PC-9 (cell line): ENCODE measurements around the gene SPRR2D. TPM values are rescaled to one million over a fixed set of nuclear protein-coding genes. Genes with fewer than 3 reads are reported as not detected.

Experiments used
- BruUV-seq: library from RNA; stranded (reverse); fragments of 400-500 nt; replicated peaks from 2 replicates; lab custom pipeline; 2021; lab: Mats Ljungman, UMichigan
- CTCF ChIA-PET: fragments of 300-600 bp; sonication (Branson Sonifier 250); formaldehyde crosslinking; loops from one replicate; lab custom pipeline; 2022; ENCODE audit warnings: antibody characterized with exemption; lab: Charles Lee
- POLR2A ChIA-PET: fragments of 300-600 bp; sonication (Branson Sonifier 250); formaldehyde crosslinking; loops from one replicate; lab custom pipeline; 2022; ENCODE audit warnings: antibody characterized with exemption; ENCODE audit not compliant: unreplicated experiment; lab: Charles Lee
- DNase-seq, 2 experiments: peaks; one replicate each; pipeline versions ENCODE4 v3.0.0 to v3.0.0-alpha.2; 2015 to 2022; ENCODE audit warnings: mixed read lengths in 1 of 2
- H2AFZ ChIP-seq: fragments of 200-600 bp; sonication (generic); 2 replicates; pipeline ENCODE4 v1.8.1; 2017; ENCODE audit warnings: antibody characterized with exemption
- H3F3A ChIP-seq: fragments of 200-600 bp; sonication (generic); 2 replicates; pipeline ENCODE4 v1.8.1; 2017; ENCODE audit warnings: antibody characterized with exemption, mild to moderate bottlenecking, low read depth; ENCODE audit not compliant: insufficient read depth
- H3K27ac ChIP-seq: fragments of 200-600 bp; sonication (generic); 2 replicates; pipeline ENCODE4 v1.6.1; 2016; ENCODE audit warnings: mixed run types
- H3K27me3 ChIP-seq: fragments of 200-600 bp; sonication (generic); 2 replicates; pipeline ENCODE4 v1.6.1; 2016; ENCODE audit warnings: low read depth, mixed run types; ENCODE audit not compliant: insufficient read depth
- H3K36me3 ChIP-seq: fragments of 200-600 bp; sonication (generic); 2 replicates; pipeline ENCODE4 v1.6.1; 2016; ENCODE audit warnings: low read depth, mixed run types
- H3K4me1 ChIP-seq: fragments of 200-600 bp; sonication (generic); replicated peaks from 2 replicates; pipeline ENCODE4 v1.6.1; 2016; ENCODE audit warnings: mixed run types; ENCODE audit not compliant: insufficient read depth
- H3K4me2 ChIP-seq: fragments of 200-600 bp; sonication (generic); 2 replicates; pipeline ENCODE4 v1.6.1; 2017; ENCODE audit warnings: mixed run types
- H3K4me3 ChIP-seq: fragments of 200-600 bp; sonication (generic); 2 replicates; pipeline ENCODE4 v1.6.1; 2016; ENCODE audit warnings: mixed run types
- H3K79me2 ChIP-seq: fragments of 200-600 bp; sonication (generic); 2 replicates; pipeline ENCODE4 v1.6.1; 2017; ENCODE audit warnings: low read depth, mixed run types
- H3K9me2 ChIP-seq: fragments of 200-600 bp; sonication (generic); 2 replicates; pipeline ENCODE4 v1.8.1; 2017; ENCODE audit warnings: mild to moderate bottlenecking; ENCODE audit not compliant: insufficient read depth
- H3K9me3 ChIP-seq: fragments of 200-600 bp; sonication (generic); 2 replicates; pipeline ENCODE4 v1.8.1; 2016; ENCODE audit warnings: low read depth; ENCODE audit not compliant: insufficient read depth
- H4K20me1 ChIP-seq: fragments of 200-600 bp; sonication (generic); 2 replicates; pipeline ENCODE4 v1.8.1; 2017; ENCODE audit not compliant: insufficient read depth
- EZH2 ChIP-seq: fragments of 200-600 bp; sonication (generic); IDR thresholded peaks from 2 replicates; pipeline ENCODE4 v1.8.0; 2017; ENCODE audit warnings: antibody characterized with exemption, low read depth
- intact Hi-C: fragments of 100-400 bp; cut with micrococcal nuclease; formaldehyde crosslinking; loops from one replicate; pipeline ENCODE4 v1.10.0; 2022; ENCODE audit not compliant: unreplicated experiment
- total RNA-seq: library from RNA; stranded (reverse); gene quantifications from 2 replicates; pipeline ENCODE4 v1.2.3, GENCODE V29; 2021
- TF ChIP-seq, protein P1 (sequence below): fragments of 200-600 bp; sonication (generic); conservative IDR thresholded peaks from 2 replicates; pipeline ENCODE4 v1.6.1; 2017; ENCODE audit warnings: mixed run types, antibody characterized with exemption, mild to moderate bottlenecking, moderate library complexity

SPRR2D gene
- total RNA-seq, 1 experiment from 2014 or later, result not detected

- Histone ChIP-seq H3K4me3 (no peak overlapping the region), H3K27me3 (0 out of 2 replicates have a peak, but pooled peaks cover under 1% of the 10 kb centered on the region), H2AFZ (no peak overlapping the region), H3K4me1 (no peaks in the 10 kb centered on the region), H3F3A (no peaks in the 10 kb centered on the region), H3K4me2 (no peak overlapping the region), H3K9me3 (no peaks in the 10 kb centered on the region), H3K36me3 (no peaks in the 10 kb centered on the region), H3K79me2 (no peaks in the 10 kb centered on the region), H3K9me2 (no peaks in the 10 kb centered on the region), H3K27ac (no peak overlapping the region), H4K20me1 (no peaks in the 10 kb centered on the region)
- TF ChIP-seq, protein P1, sequence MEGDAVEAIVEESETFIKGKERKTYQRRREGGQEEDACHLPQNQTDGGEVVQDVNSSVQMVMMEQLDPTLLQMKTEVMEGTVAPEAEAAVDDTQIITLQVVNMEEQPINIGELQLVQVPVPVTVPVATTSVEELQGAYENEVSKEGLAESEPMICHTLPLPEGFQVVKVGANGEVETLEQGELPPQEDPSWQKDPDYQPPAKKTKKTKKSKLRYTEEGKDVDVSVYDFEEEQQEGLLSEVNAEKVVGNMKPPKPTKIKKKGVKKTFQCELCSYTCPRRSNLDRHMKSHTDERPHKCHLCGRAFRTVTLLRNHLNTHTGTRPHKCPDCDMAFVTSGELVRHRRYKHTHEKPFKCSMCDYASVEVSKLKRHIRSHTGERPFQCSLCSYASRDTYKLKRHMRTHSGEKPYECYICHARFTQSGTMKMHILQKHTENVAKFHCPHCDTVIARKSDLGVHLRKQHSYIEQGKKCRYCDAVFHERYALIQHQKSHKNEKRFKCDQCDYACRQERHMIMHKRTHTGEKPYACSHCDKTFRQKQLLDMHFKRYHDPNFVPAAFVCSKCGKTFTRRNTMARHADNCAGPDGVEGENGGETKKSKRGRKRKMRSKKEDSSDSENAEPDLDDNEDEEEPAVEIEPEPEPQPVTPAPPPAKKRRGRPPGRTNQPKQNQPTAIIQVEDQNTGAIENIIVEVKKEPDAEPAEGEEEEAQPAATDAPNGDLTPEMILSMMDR, result no peak
- no peak for TF ChIP-seq EZH2
- POLR2A ChIA-PET, result no interaction called here
- CTCF ChIA-PET, result no interaction called here
- BruUV-seq, result no TSS peak
- intact Hi-C loops, result no loop called here
- no peak for DNase-seq
These were observed 32.1 kb upstream of the SPRR2D start for GRCh38 chr1:153072806-153073726.

GRCh38 chr1:153071511-153071910 lies 30.6 kb upstream of the SPRR2D start, which contains the start of gene SPRR2B:
Gene SPRR2B, minus strand, starts transcription at chr1:153071611. Its CDS starts 772 bp downstream, at chr1:153070839.
- DNase-seq, result no peak
- Histone ChIP-seq H3K79me2 (no peaks in the 10 kb centered on the region), H3K4me2 (no peak within 1 kb of the TSS), H3K9me3 (no peaks in the 10 kb centered on the region), H3K27me3 (0 out of 2 replicates have a peak, but pooled peaks cover 4% of the 10 kb centered on the region), H3K4me1 (no peaks in the 10 kb centered on the region), H3K4me3 (no peak within 1 kb of the TSS), H4K20me1 (no peaks in the 10 kb centered on the region), H3K36me3 (no peaks in the 10 kb centered on the region), H3K9me2 (no peaks in the 10 kb centered on the region), H3F3A (no peaks in the 10 kb centered on the region), H3K27ac (no peak within 1 kb of the TSS), H2AFZ (no peak within 1 kb of the TSS)
- CTCF ChIA-PET, result no interaction called here
- POLR2A ChIA-PET, result no interaction called here
- intact Hi-C loops, result no loop called here
- BruUV-seq, result no TSS peak
- no peak for TF ChIP-seq EZH2
- TF ChIP-seq, protein P1, result no peak

GRCh38 chr1:153070243-153070642 lies 29.3 kb upstream of the SPRR2D start:
- no peaks in the 10 kb centered on the region for H3F3A ChIP-seq
- H3K9me3 ChIP-seq, result no peaks in the 10 kb centered on the region
- no peaks in the 10 kb centered on the region for H3K79me2 ChIP-seq
- no peak for DNase-seq
- no peak overlapping the region for H3K27ac ChIP-seq
- no peaks in the 10 kb centered on the region for H4K20me1 ChIP-seq
- CTCF ChIA-PET, result no interaction called here
- H3K36me3 ChIP-seq, result no peaks in the 10 kb centered on the region
- intact Hi-C loops, result no loop called here
- TF ChIP-seq, protein P1, result no peak
- no peak for TF ChIP-seq EZH2
- H3K27me3 ChIP-seq, result 0 out of 2 replicates have a peak, but pooled peaks cover 4% of the 10 kb centered on the region
- no peak overlapping the region for H2AFZ ChIP-seq
- no peaks in the 10 kb centered on the region for H3K9me2 ChIP-seq
- no peak overlapping the region for H3K4me3 ChIP-seq
- BruUV-seq, result no TSS peak
- no peak overlapping the region for H3K4me2 ChIP-seq
- POLR2A ChIA-PET, result no interaction called here
- H3K4me1 ChIP-seq, result no peaks in the 10 kb centered on the region
